GM19035 (cell line): Measurements from ENCODE around the gene MEDAG.

Experiments used
- ATAC-seq: cut with Tn5 transposase; IDR thresholded peaks from one replicate; pipeline ENCODE4 v1.9.1; 2021; ENCODE audit not compliant: unreplicated experiment

Gene MEDAG

GRCh38 chr13:30872685-30873461, 33.2 kb upstream of the MEDAG start:
- ATAC-seq: no peak

- ATAC-seq: no peak
Observed at GRCh38 chr13:30873499-30873898, 32.6 kb upstream of the MEDAG start.

GRCh38 chr13:30874111-30874510, 32.0 kb upstream of the MEDAG start:
- no peak for ATAC-seq

GRCh38 chr13:30874561-30874960, 31.5 kb upstream of the MEDAG start:
- no peak for ATAC-seq

- ATAC-seq: no peak
Observed at GRCh38 chr13:30877335-30877734, 28.7 kb upstream of the MEDAG start.

GRCh38 chr13:30880151-30880855, 25.8 kb upstream of the MEDAG start:
- ATAC-seq: no peak

- no peak for ATAC-seq
Observed at GRCh38 chr13:30880856-30881155, 25.3 kb upstream of the MEDAG start.

- ATAC-seq: no peak
Observed at GRCh38 chr13:30881191-30881651, 24.9 kb upstream of the MEDAG start.

- ATAC-seq: no peak
Observed at GRCh38 chr13:30882026-30882850, 23.8 kb upstream of the MEDAG start.

GRCh38 chr13:30882996-30883766, 22.9 kb upstream of the MEDAG start:
- ATAC-seq: no peak

GRCh38 chr13:30884543-30884942, 21.5 kb upstream of the MEDAG start:
- ATAC-seq: no peak

GRCh38 chr13:30889196-30889690, 16.8 kb upstream of the MEDAG start:
- no peak for ATAC-seq

GRCh38 chr13:30892966-30893365, 13.1 kb upstream of the MEDAG start:
- no peak for ATAC-seq

- ATAC-seq: no peak
Observed at GRCh38 chr13:30895773-30896172, 10.3 kb upstream of the MEDAG start.

GRCh38 chr13:30898070-30898469, 8.0 kb upstream of the MEDAG start:
- no peak for ATAC-seq

GRCh38 chr13:30898678-30899241, 7.3 kb upstream of the MEDAG start:
- no peak for ATAC-seq

- ATAC-seq: no peak
Observed at GRCh38 chr13:30900436-30900835, 5.6 kb upstream of the MEDAG start.

- no peak for ATAC-seq
Observed at GRCh38 chr13:30900952-30901749, 4.9 kb upstream of the MEDAG start.

- no peak for ATAC-seq
Observed at GRCh38 chr13:30904043-30904442, 2.0 kb upstream of the MEDAG start.
